HG03159 (cell line): ENCODE measurements around the gene CADM4.
"Not testable (repeated sequence)": the region's sequence is repeated elsewhere in the genome, so short reads cannot be mapped to it uniquely, and the experiment has no call there.

Experiments
- ATAC-seq: cut with Tn5 transposase; IDR thresholded peaks from one replicate; pipeline ENCODE4 v1.9.1; 2021; ENCODE audit warnings: mild to moderate bottlenecking, moderate library complexity; ENCODE audit not compliant: unreplicated experiment

CADM4 gene

GRCh38 chr19:43591904-43592772 lies 47.5 kb downstream of the CADM4 start:
- ATAC-seq: no peak

GRCh38 chr19:43589678-43590077 lies 50.0 kb downstream of the CADM4 start:
- no peak for ATAC-seq

DNA sequence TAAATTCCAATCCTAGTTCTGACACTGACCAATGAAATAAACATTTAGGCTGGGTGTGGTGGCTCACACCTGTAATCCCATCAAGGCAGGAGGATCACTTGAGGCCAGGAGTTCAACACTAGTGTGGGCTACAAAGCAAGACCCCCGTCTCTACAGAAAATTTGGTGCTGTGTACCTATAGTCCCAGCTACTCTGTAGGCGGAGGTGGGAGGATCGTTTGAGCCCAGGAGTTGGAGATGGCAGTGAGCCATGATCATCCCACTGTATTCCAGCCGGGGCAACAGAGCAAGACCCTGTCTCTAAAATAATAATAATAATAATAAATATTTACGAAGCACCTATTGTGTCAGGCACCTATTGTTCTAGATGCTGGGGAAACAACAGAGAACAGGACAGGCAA lies 50.4 kb downstream of the CADM4 start:
- no peak for ATAC-seq

DNA sequence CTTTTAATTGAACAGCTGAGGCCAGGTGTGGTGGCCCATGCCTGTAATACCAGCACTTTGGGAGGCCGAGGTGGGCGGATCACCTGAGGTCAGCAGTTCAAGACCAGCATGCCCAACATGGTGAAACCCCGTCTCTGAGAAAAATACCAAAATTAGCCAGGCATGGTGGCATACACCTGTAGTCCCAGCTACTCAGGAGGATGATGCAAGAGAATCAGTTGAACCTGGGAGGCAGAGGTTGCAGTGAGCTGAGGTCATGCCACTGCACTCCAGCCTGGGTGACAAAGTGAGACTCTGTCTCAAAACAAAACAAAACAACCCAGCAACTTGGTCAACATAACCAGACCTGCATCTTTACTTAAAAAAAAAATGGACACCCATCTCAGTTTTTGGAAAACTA lies 52.6 kb downstream of the CADM4 start:
- ATAC-seq: not testable (repeated sequence)

DNA sequence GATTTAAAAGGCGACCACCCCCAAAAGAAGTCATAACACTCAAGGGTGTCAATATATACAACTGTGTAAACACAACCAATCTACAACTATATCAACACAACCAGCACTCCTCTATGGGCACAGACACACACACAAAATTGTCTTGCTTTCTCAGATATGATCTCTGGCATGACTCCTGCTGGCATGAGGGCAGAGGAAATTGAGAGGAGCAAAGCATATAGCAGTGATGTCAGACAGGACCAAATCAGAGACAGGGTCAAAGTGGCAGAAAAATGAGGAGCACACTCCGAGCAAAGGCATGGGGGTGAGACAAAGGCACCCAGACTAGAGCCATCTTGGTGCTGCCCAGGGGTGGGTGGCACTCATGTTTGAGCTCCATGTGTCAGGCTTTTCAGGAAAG lies 53.3 kb downstream of the CADM4 start:
- ATAC-seq: no peak

GRCh38 chr19:43584484-43584883 lies 55.2 kb downstream of the CADM4 start:
- ATAC-seq: no peak

GRCh38 chr19:43582495-43582894 lies 57.2 kb downstream of the CADM4 start:
- no peak for ATAC-seq

GRCh38 chr19:43581467-43581866 lies 58.2 kb downstream of the CADM4 start:
- no peak for ATAC-seq

DNA sequence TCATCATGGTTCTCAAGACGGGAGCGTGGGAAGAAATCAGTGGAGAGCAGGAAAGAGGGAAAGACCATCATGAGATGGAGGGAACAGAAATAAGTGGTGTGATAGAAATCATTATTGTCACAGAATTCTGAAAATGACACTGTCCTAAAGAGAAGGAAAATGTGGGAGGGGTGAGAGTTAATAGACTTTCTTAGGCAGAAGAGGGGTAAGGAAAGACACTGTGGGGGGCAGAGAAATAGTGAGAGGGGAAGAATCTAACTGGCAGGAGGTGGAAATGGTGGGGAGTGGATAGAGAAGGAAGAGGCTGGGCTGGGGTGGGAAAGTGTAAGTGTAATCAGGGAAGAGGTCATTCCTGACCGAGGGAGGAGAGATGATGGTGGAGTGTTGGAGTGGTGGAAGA lies 60.9 kb downstream of the CADM4 start:
- ATAC-seq: no peak

GRCh38 chr19:43575955-43576878 lies 63.4 kb downstream of the CADM4 start:
- no peak for ATAC-seq

- ATAC-seq: peak; percentile 96
These were observed 64.3 kb downstream of the CADM4 start, which contains the start of the genes PINLYP and XRCC1 for GRCh38 chr19:43575156-43575950. Gene PINLYP (plus strand): TSS chr19:43575801. CDS start chr19:43577192, 1,391 bp downstream. Gene XRCC1 (minus strand): TSS chr19:43575527. CDS start chr19:43575458, 69 bp downstream.

- no peak for ATAC-seq
These were observed 65.1 kb downstream of the CADM4 start for GRCh38 chr19:43574424-43575155.
